ENCODE measurements around the gene MC5R.

MC5R gene

GRCh38 chr18:13823707-13824395 is at the start of gene MC5R:
Gene MC5R, plus strand, starts transcription at chr18:13824149. Its CDS starts 1,617 bp downstream, at chr18:13825766.
- peak; percentile 64 for DNase-seq (ENCODE audit: low spot score)

DNA sequence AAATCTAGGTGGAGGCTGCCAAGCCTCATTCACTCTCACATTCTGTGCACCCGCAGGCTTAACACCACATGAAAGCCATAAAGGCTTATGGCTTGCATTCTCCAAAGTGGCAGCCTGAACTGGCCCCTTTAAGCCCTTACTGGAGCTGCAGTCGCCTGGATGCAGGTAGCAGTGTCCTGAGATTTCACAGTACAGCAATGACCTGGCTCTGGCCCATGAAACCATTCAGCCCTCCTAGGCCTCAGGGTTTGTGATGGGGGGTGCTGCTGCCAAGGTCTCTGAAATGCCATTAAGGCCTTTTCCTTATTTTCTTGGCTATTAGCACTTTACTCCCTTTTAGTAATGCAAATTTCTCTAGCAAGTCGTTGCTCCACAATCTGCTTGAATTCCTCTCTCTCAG is 48.9 kb upstream of the MC5R start:
- no peak for DNase-seq (ENCODE audit: low spot score)

GRCh38 chr18:13791181-13791580 is 32.8 kb upstream of the MC5R start:
- no peak for DNase-seq (ENCODE audit: low spot score)

GRCh38 chr18:13793819-13794218 is 30.1 kb upstream of the MC5R start:
- DNase-seq (ENCODE audit: low spot score): no peak

GRCh38 chr18:13796515-13796914 is 27.4 kb upstream of the MC5R start:
- no peak for DNase-seq (ENCODE audit: low spot score)

- DNase-seq (ENCODE audit: low spot score): no peak
Measured at GRCh38 chr18:13797157-13797611, 26.8 kb upstream of the MC5R start.

GRCh38 chr18:13799396-13799795 is 24.6 kb upstream of the MC5R start:
- DNase-seq (ENCODE audit: low spot score): no peak

DNA sequence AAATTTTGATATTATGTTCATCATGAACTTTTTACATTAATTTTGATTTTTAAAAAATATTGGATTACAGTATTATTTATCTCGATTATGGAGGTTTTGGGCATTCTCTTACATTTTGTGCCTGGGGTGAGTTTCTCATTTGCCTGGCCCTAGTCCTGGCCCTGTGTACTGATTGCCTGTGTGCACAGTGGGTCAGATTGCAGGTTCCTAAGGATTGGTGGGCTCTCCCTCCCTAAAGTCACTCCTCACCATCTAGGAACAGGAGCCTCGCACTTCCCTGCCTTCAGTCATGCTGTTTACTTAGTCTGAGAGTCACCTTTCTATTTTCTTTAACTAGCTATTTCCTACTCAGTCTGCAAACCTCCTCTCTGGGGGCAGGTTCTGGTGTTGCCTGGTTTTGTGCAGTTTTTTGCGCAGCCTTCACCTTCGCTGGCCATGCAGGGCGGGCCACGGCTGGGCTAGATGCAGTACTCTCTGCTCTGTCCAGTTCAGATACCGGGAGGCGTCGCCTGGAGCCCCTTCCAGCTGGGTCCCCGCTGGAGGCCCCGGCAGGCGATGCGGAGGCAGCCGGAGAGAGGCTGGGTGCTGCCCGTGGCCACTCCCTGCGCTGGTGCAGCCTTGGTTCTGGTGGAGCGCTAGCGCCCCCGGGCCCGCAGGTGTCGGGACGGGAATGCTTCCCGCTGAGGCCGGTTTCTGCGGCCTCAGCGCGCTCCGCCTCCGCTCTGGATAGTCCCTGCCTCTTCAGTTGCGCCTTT is 23.3 kb upstream of the MC5R start:
- peak; percentile 71 for DNase-seq (ENCODE audit: low spot score)

GRCh38 chr18:13801260-13801601 is 22.7 kb upstream of the MC5R start:
- no peak for DNase-seq (ENCODE audit: low spot score)

DNA sequence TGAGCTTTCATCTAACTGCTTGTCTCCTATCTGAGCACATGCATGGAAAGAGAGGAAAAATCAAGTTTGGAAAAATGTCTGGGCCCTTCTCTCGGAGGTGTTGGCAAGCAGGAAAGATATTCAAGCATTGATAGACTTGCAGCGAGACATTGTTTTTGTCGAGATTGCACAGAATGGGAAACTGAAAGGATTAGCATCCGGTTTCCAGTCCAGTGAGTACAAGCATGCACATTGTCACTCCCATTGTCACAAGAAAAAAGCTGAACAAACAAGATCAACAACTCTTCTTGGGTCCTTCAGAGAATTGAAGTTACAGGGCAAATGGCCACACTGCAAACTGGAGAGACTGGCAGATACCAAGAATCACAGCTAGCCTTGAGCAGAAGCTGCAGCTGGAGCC is 19.6 kb upstream of the MC5R start:
- DNase-seq (ENCODE audit: low spot score): no peak

DNA sequence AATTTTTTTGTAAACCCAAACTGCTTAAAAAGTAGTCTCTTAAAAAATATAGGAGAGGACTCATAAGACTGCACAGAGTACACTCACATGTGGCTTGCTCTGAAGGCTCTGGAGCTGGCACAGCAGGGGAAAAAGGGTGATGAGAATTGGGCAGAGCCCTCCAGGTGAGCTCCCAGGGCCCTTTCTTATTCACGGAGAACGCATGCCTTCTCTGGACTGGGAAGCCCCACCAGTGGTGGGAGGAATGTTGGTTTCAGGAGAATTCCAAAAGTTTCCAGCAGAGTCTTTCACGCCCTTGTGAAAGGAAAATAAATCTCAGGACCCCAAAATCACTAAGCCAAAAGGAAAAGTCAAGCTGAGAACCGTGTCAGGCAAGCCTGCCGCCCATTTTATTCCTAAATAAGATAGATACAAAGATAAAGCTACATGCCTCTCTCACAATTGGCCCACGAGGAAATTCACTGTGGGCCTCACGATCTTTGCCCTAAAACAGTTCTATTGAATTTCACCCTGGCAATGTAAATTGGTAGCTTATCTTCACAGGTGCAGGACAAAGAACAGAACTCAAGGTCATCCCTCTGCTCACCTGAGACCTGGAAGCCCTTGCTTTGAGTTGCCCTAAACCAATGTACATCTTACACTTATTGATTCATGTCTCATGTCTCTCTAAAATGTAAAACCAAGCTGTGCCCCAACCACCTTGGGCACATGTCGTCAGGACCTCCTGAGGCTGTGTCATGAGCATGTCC is 15.5 kb upstream of the MC5R start:
- no peak for DNase-seq (ENCODE audit: low spot score)

GRCh38 chr18:13809043-13809430 is 14.9 kb upstream of the MC5R start:
- DNase-seq (ENCODE audit: low spot score): no peak

GRCh38 chr18:13809531-13810255 is 14.3 kb upstream of the MC5R start:
- DNase-seq (ENCODE audit: low spot score): no peak

DNA sequence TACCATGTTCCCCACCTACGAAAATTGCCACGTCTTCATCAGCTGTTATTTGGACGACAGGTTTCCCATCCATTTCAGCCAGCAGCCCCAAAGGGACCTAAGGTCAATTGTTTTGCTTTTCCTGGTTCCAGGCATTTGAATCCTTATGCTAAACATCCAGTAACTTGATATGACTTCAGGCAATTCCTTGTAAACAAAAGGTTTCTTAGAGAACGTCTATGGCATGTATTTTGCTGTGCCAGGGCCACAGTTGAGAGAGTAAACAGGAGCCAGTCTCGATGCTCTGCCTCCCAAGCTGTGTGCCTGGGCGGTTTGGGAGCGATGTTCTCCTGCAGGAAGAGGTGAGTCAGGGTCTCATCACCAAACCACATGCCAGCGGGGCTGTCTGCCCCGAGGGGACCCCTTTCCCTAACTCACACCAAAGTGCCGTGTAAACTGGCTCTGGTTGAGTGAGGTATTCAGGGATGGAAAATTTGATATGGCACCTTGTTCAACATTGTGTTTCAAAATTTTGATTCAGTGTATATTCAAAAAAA is 12.9 kb upstream of the MC5R start:
- DNase-seq (ENCODE audit: low spot score): no peak

DNA sequence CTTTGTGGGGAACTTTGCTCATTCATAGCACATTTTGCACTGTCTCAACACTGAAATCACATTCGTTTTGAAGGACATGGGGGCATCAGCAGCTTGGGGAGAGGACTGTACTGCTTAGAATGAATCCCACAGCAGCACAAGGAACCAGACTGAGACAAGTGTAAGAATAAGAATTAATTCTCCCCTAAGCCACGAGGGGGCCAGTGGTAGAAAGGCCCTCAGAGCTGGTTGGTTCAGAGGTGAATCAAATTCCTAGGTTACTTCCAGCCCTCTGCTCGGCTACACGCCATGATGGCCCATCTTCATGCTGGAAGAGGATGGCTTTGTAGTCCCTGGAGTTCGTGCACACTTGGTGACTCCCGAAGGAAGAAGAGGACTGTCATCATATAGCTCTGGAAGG is 12.0 kb upstream of the MC5R start:
- no peak for DNase-seq (ENCODE audit: low spot score)

- peak; percentile 83 for DNase-seq (ENCODE audit: low spot score)
Measured at GRCh38 chr18:13813271-13813849, 10.6 kb upstream of the MC5R start.

DNA sequence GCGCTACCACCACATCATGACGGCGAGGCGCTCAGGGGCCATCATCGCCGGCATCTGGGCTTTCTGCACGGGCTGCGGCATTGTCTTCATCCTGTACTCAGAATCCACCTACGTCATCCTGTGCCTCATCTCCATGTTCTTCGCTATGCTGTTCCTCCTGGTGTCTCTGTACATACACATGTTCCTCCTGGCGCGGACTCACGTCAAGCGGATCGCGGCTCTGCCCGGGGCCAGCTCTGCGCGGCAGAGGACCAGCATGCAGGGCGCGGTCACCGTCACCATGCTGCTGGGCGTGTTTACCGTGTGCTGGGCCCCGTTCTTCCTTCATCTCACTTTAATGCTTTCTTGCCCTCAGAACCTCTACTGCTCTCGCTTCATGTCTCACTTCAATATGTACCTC is 2.3 kb downstream of the MC5R start:
- DNase-seq (ENCODE audit: low spot score): no peak

GRCh38 chr18:13831864-13832508 is 8.0 kb downstream of the MC5R start:
- DNase-seq (ENCODE audit: low spot score): no peak

DNA sequence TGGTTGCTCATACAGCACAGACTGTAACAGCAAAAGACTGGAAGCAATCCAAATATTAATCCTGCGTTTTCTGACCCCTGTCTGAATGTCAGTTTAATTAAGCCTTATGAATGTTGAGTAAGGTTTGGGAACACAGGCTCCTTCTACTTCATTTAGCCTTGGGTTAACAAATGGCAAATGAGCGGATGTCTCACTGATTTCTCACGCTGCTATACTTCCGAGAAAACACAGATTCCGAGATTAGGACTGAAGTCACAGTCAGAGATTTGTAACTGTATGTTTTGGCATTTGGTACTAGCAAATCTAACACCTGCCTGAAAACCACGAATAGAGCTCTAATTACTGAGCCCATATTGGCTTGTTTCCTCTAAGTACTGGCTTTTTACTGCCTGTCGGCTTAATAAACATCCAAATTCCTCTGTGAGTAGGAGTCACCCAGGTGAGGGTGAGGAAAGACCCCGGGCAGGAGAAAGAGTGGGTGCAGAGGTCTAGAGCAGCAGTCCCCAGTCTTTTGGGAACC is 10.6 kb downstream of the MC5R start:
- no peak for DNase-seq (ENCODE audit: low spot score)

DNA sequence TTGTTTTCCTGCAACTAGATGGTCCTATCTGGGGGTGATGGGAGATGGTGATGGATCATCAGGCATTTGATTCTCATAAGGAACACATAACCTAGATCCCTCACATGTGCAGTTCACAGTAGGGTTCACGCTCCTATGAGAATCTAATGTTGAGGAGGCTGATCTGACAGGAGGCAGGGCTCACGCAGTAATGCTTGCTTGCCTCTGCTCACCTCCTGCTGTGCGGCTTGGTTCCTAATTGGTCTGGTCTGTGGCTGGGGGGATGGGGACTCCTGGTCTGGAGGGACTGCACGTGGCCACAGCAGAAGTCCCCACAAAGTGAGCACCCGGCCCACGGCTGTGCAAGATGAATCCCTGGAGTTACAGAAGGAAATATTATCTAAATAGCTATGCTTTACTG is 11.3 kb downstream of the MC5R start:
- DNase-seq (ENCODE audit: low spot score): no peak

DNA sequence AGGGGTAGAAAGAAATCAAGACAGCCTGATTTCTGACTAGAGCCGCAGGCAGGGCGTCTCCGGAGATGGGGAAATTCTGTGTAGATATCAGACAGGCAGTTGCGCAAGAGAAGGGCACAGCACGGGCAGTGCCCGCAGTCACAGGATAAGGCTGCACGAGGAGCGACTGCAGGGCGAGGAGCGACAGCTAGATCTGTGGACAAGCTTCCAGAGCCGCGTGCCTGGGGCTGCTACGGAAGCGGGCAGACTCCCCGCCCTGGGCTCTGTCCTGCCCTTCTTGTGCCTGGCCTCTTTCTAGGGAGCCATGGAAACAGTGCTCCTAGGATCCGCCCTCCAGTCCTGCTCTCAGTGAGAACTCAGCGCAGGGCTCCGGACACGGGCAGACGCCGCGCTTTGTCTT is 12.6 kb downstream of the MC5R start:
- DNase-seq (ENCODE audit: low spot score): no peak

All from Ammon's horn (tissue), 1 donor.